Measurements from ENCODE around the gene TAB2. TPM values are rescaled to one million over a fixed set of nuclear protein-coding genes. Genes with fewer than 3 reads are reported as not detected.

TAB2 gene
- total and polyA plus RNA-seq, 2 of the 8 experiments (the other 6 are each of a cell fraction or from before 2014, with no cell fraction given): 40.4 to 63.0 TPM

DNA sequence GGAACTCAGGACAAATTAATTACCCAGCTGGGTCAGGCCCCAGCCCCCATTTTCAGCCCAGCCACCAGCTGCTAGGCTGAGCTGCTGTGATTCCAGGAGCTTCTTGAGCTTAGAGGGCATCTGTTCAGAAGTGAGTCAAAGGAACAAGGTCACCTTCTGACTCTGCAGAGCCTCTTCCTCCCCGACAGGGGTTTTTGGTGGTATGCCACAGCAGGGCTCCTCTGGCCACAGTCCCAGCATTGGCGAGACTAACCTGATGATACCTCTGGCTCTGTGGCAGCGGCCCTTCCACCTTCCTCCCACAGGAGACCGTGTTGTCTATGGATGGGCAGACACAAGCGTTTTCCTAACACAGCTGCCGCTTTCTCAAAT is 127.6 kb downstream of the TAB2 start:
- Histone ChIP-seq H2BK12ac (ENCODE audit: low read depth, low read length) (no peak overlapping the region), H3K18ac (ENCODE audit: extremely low read depth, low read length) (no peak overlapping the region), H3K56ac (replicated peaks; ENCODE audit: insufficient read length, low read depth, low read length) (no peak overlapping the region), H2BK5ac (ENCODE audit: low read depth, low read length) (no peak overlapping the region), H3K14ac (ENCODE audit: insufficient read length) (no peak overlapping the region), H3K23ac (ENCODE audit: insufficient read length) (no peak overlapping the region), H3K27ac (ENCODE audit: low read depth, low read length) (no peak overlapping the region), H3K4ac (replicated peaks; ENCODE audit: insufficient read length, low read depth, low read length) (no peak overlapping the region), H3K4me2 (ENCODE audit: insufficient read depth in 1 of 2, low read depth in 2 of 2, low read length in 2 of 2) (no peak overlapping the region), H3K9ac (replicated peaks in 1 of 4; ENCODE audit: extremely low read depth in 1 of 4, low read depth in 3 of 4, low read length in 3 of 4) (no peak overlapping the region), H3K4me1 (replicated peaks in 1 of 4; ENCODE audit: control insufficient read depth in 3 of 4, insufficient read depth in 4 of 4, low read length in 3 of 4) (no peaks in the 10 kb centered on the region), H3K9me3 (ENCODE audit: insufficient read depth in 2 of 2, low read depth in 1 of 2, low read length in 1 of 2) (no peaks in the 10 kb centered on the region; a peak in 2 of 4 replicates), H4K8ac (ENCODE audit: extremely low read depth, insufficient read depth, low read length) (no peak overlapping the region), H4K91ac (replicated peaks; ENCODE audit: insufficient read length, low read length) (no peak overlapping the region), H3K79me1 (ENCODE audit: low read depth, low read length) (no peaks in the 10 kb centered on the region), H3K23me2 (ENCODE audit: low read depth, low read length) (no peaks in the 10 kb centered on the region), H2BK15ac (ENCODE audit: low read length) (no peak overlapping the region), H2BK20ac (ENCODE audit: low read length) (no peak overlapping the region), H2AFZ (ENCODE audit: low read length) (no peak overlapping the region), H3K79me2 (ENCODE audit: control insufficient read depth in 1 of 2, insufficient read depth in 2 of 2, low read length in 2 of 2) (no peaks in the 10 kb centered on the region), H4K20me1 (replicated peaks in 1 of 2; ENCODE audit: control insufficient read depth in 1 of 2, insufficient read depth in 2 of 2, low read length in 2 of 2) (no peaks in the 10 kb centered on the region), H3K27me3 (replicated peaks in 1 of 4; ENCODE audit: control insufficient read depth in 3 of 4, extremely low read depth in 1 of 4, insufficient read depth in 3 of 4, low read length in 3 of 4) (peaks cover 0 to 4% (median 4%) of the 10 kb centered on the region in 4 experiments; a peak in 5 of 7 replicates), H2AK5ac (ENCODE audit: low read depth, low read length) (no peak overlapping the region), H3K36me3 (ENCODE audit: control insufficient read depth in 2 of 4, insufficient read depth in 4 of 4, low read length in 3 of 4) (no peaks in the 10 kb centered on the region), H4K5ac (ENCODE audit: insufficient read length, low read depth, low read length) (no peak overlapping the region), H2BK120ac (replicated peaks; ENCODE audit: low read depth, low read length) (no peak overlapping the region), H3K4me3 (ENCODE audit: extremely low read depth in 1 of 4, insufficient read depth in 2 of 4, low read depth in 3 of 4, low read length in 4 of 4) (no peak overlapping the region)
- 96% methylated on average over 6 of the region's 6 CpGs; no CpG with 5 or more reads in 1 of the 2 experiments for WGBS, 2 experiments (ENCODE audit: extremely low coverage in 1 of 2, insufficient coverage in 1 of 2, insufficient read length in 1 of 2, insufficient replicate concordance in 2 of 2, low coverage in 1 of 2, low lambda C conversion rate in 2 of 2, missing lambda C conversion rate in 1 of 2)
- CTCF ChIA-PET (ENCODE audit: partially characterized antibody): interaction anchor here (0.9 to 3.1 kb wide), 3 partner anchors 13 to 255 kb away, joined by 3 to 16 read pairs (median 5); no protein-coding TSS in a partner anchor
- no peak for TF ChIP-seq NANOG (IDR thresholded peaks at IDR 0.05; ENCODE audit: insufficient read depth, low read depth, low read length, poor library complexity, severe bottlenecking)
- DNase-seq (ENCODE audit: low read depth in 1 of 2, low spot score in 2 of 2) (no peak), FAIRE-seq (no peak)
- POLR2A ChIA-PET (ENCODE audit: partially characterized antibody): no interaction called here
